Renal cortex interstitium (tissue), 15 donors: ENCODE results near the gene LPCAT3. TPM values are rescaled to one million over a fixed set of nuclear protein-coding genes. Genes with fewer than 3 reads are reported as not detected.
A peak's percentile ranks its signal among the peaks of the same experiment; 100 is the strongest.
"Not testable (repeated sequence)": the region's sequence is repeated elsewhere in the genome, so short reads cannot be mapped to it uniquely, and the experiment has no call there.

ENCODE experiments used
- DNase-seq, 11 donors: peaks; one replicate each; pipeline ENCODE4 v3.0.0-alpha.2; 2013; ENCODE audit warnings: low read depth in 9 of 11, low spot score in 4 of 11; ENCODE audit errors: extremely low read depth in 1 of 11
- long read RNA-seq, 16 experiments: transcript quantifications; one replicate each; lab custom pipeline, GENCODE V29; 2026
- polyA plus RNA-seq, 3 donors: library from polyadenylated mRNA; unstranded; fragments of 120-200 nt; gene quantifications; one replicate each; pipeline ENCODE4 v1.2.1, GENCODE V29; 2013; ENCODE audit not compliant: insufficient read length in 3 of 3

Gene LPCAT3
- 10 to 100 TPM; 59.1 to 62.3 (median 61.5) TPM for polyA plus RNA-seq
- long read RNA-seq, donor 1, transcript LPCAT3-201 (13 exons, 2,268 nt) = major isoform, 8 of 9 reads
- long read RNA-seq, donor 1, partial matches to known transcripts = 0 of 9 reads
- long read RNA-seq, donor 1, other reads (novel, unspliced or antisense) = 0 of 9 reads
- long read RNA-seq, donor 2, transcript LPCAT3-201 (13 exons, 2,268 nt) = major isoform, 5 of 5 reads
- long read RNA-seq, donor 2, partial matches to known transcripts = 0 of 5 reads
- long read RNA-seq, donor 2, other reads (novel, unspliced or antisense) = 0 of 5 reads
- long read RNA-seq, donor 3, transcript LPCAT3-201 (13 exons, 2,268 nt) = major isoform, 6 of 6 reads
- long read RNA-seq, donor 3, partial matches to known transcripts = 0 of 6 reads
- long read RNA-seq, donor 3, other reads (novel, unspliced or antisense) = 0 of 6 reads
- long read RNA-seq, donor 4, transcript LPCAT3-201 (13 exons, 2,268 nt) = major isoform, 6 of 38 reads
- long read RNA-seq, donor 4, partial matches to known transcripts = 6 of 38 reads
- long read RNA-seq, donor 4, other reads (novel, unspliced or antisense) = 26 of 38 reads
- long read RNA-seq, donor 5 = 0 reads
- long read RNA-seq, donor 6, partial matches to known transcripts = 19 of 23 reads
- long read RNA-seq, donor 6, other reads (novel, unspliced or antisense) = 0 of 23 reads
- long read RNA-seq, donor 7, transcript LPCAT3-201 (13 exons, 2,268 nt) = major isoform, 14 of 14 reads
- long read RNA-seq, donor 7, partial matches to known transcripts = 0 of 14 reads
- long read RNA-seq, donor 7, other reads (novel, unspliced or antisense) = 0 of 14 reads
- long read RNA-seq, donor 8, transcript LPCAT3-201 (13 exons, 2,268 nt) = major isoform, 19 of 78 reads
- long read RNA-seq, donor 8, partial matches to known transcripts = 20 of 78 reads
- long read RNA-seq, donor 8, other reads (novel, unspliced or antisense) = 38 of 78 reads
- long read RNA-seq, donor 9, transcript LPCAT3-201 (13 exons, 2,268 nt) = major isoform, 13 of 13 reads
- long read RNA-seq, donor 9, partial matches to known transcripts = 0 of 13 reads
- long read RNA-seq, donor 9, other reads (novel, unspliced or antisense) = 0 of 13 reads
- long read RNA-seq, donor 10, transcript LPCAT3-201 (13 exons, 2,268 nt) = major isoform, 19 of 19 reads
- long read RNA-seq, donor 10, partial matches to known transcripts = 0 of 19 reads
- long read RNA-seq, donor 10, other reads (novel, unspliced or antisense) = 0 of 19 reads
- long read RNA-seq, donor 11, transcript LPCAT3-201 (13 exons, 2,268 nt) = major isoform, 7 of 7 reads
- long read RNA-seq, donor 11, partial matches to known transcripts = 0 of 7 reads
- long read RNA-seq, donor 11, other reads (novel, unspliced or antisense) = 0 of 7 reads
- long read RNA-seq, donor 12, transcript LPCAT3-201 (13 exons, 2,268 nt) = major isoform, 6 of 6 reads
- long read RNA-seq, donor 12, partial matches to known transcripts = 0 of 6 reads
- long read RNA-seq, donor 12, other reads (novel, unspliced or antisense) = 0 of 6 reads
- long read RNA-seq, donor 13 = 0 reads
- long read RNA-seq, donor 14, partial matches to known transcripts = 0 of 4 reads
- long read RNA-seq, donor 14, other reads (novel, unspliced or antisense) = 0 of 4 reads
- long read RNA-seq, donor 15, partial matches to known transcripts = 0 of 2 reads
- long read RNA-seq, donor 15, other reads (novel, unspliced or antisense) = 0 of 2 reads
- long read RNA-seq, donor 16, transcript LPCAT3-201 (13 exons, 2,268 nt) = major isoform, 37 of 50 reads
- long read RNA-seq, donor 16, partial matches to known transcripts = 6 of 50 reads
- long read RNA-seq, donor 16, other reads (novel, unspliced or antisense) = 5 of 50 reads

DNA sequence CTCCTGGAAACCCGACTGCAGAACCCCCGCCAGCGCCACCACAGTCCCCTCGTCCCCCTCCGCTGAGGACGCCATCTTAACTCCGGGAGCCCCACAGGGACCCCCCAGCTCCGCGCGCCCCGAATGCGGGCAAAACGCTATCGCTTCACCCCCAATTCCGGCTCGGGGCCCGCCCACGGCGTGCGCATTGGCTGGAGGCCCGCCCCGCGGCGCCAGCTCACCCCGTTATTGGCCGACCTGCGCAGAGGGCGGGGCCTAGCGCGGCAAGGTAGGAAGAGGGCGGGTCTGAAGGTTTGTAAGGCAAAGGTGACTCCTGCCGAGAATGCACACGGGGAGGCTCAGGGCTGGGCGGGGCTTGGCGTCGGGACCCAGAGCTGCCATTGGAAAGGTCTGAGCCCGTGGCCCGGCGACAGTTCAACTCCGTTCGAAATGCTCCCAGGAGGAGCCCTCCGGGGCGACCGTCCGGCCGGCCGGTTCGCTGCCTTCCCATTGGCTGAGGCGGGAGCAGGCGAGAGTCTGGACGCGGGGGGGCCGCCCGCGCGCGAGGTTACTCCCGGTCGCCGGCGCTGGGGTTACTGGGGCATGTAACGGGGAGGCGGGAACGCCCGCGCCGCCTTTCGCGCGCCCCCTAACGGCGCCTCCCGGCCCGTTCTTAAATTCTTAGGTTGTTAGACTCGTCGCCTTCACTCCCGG lies at the start of gene LPCAT3:
LPCAT3 (minus strand) TSS at position 127 of the 693 bp plus-strand sequence; CDS start at position 75, 52 bp downstream.
- peak; percentile 86 to 95 (median 92) for DNase-seq

DNA sequence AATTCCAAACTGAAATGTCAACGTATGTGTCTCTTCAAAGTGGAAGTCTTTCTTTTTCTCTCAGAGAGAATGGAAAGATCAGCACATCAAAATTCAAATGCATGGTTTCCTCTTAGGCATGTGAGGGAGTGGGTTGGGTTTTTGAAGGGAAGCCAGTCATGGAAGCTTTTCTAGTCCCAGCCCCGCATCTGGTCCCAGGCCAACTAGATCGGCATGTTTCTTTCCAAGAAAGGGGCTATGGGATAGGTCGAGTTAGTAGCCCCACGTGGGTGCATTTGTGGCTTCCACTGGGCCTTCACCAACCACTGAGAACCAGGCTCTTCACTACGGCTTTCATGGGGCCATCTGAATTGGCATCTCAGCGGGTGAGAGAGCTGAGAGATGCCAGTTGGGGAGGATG lies 48.8 kb upstream of the LPCAT3 start:
- DNase-seq = no peak

GRCh38 chr12:7066596-7066995 lies 48.3 kb upstream of the LPCAT3 start:
- no peak for DNase-seq

GRCh38 chr12:7065073-7065623 lies 46.9 kb upstream of the LPCAT3 start:
- DNase-seq = no peak

- no peak for DNase-seq
These were observed 46.2 kb upstream of the LPCAT3 start for GRCh38 chr12:7064516-7064915.

- DNase-seq = no peak
These were observed 43.3 kb upstream of the LPCAT3 start for GRCh38 chr12:7061596-7061995.

DNA sequence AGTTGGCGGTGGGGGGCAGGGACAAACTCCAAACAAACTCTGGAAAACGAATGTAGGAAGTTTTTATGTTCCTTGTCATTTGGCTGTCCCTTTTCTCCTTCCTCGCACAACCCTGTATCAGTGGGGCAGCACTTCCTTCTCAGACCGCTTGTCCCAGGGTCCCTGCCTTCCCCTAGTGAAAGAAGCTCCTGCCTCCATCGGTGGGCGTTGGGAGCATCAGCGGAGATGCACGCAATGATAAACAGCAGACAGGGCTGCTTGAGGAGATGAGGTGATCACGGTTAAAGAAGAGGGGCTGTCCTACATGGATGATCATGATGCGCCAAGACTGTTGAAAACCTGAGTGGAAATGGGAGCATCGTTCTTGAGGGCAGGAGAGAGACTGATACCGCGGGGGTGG lies 42.9 kb upstream of the LPCAT3 start:
- DNase-seq = no peak

DNA sequence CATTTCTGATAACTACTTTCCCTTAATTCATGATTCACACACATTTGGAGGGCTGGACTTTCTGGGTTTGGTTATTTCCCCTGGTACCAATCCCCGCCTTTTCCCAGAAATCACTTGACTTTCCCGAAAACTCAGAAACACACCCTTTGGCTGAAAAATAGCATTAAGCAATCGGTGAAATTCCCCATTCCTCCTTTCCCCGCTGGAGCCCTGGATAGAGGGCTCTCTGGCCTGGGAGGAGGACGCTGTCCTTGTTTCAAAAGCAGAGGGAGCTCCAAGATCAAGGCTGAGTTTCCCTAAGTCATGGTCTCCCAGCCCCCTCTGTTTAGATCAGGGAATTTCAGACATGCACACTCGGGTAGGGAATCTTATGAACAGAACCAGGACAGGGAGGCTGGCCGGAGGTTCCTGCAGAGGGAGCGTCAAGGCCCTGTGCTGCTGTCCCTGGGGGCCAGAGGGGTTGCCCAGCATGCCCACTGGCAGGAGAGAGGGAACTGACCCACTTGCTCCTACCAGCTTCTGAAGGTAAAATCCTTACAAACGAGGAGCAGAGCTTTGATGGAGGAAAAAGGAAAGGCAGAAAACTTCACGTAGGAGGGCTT lies 42.2 kb upstream of the LPCAT3 start, which contains the start of gene C1S:
C1S (plus strand) TSS at position 366 of the 602 bp plus-strand sequence. CDS start 1,195 bp downstream, outside the sequence.
- peak; percentile 62 to 88 (median 76) for DNase-seq

DNA sequence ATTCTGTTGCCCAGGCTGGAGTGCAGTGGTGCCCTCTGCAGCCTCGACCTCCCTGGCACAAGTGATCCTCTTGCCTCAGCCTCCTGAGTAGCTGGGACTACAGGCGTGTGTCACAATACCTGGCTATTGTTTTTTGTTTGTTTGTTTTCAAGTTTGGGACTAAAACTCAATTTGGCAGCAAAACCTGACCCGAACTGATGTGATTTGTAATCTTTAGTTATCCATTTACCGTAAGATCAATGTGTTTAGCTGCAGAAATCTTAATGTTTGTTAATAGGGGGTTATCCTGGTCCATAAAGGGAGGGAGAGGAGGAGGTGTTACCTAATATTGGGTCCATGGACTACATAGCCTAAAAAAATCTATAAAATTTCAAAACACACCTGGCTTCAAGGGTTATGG lies 41.5 kb upstream of the LPCAT3 start:
- DNase-seq = no peak

DNA sequence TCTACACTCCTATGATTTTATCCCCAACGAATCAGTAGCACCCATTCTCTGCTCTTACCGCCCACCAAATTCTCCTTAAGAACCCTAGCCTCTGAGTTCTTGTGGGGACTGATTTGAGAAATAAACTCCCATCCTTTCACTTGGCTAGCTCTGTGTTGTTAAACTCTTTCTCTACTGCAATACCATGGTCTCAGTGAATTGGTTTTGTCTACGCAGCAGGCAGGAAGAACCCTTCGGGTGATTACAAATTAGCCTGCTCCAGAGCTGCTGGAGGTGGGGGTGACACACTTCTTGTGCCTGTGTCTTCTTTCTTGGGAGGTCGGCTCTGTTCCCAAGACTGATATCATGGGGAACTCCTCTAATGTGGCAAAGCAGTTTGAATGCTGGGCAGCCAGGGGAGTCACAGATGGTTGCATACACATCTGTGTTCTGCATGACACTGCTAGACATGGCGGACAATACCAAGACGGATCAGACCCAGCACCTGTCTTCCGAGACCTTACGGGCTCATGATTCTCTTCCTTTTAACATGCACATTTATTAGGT lies 40.6 kb upstream of the LPCAT3 start:
- DNase-seq = no peak

- DNase-seq = no peak
These were observed 40.0 kb upstream of the LPCAT3 start for GRCh38 chr12:7058163-7058845.

DNA sequence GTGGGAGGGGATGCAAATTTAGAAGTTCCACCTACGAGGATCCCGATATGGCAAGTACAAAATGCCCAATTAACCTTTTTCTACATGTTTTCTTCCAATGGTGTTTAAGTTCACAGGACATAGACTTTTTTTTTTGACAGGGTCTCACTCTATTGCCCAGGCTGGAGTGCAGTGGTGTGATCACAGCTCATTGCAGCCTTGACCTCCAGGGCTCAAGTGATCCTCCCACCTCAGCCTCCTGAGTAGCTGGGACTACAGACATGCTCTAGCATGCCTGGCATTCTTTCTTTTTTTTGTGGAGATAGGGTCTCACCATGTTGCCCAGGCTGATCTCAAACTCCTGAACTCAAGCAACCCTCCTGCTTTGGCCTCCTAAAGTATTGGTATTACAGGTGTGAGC lies 37.5 kb upstream of the LPCAT3 start:
- DNase-seq = not testable (repeated sequence)

- DNase-seq = no peak
These were observed 36.6 kb upstream of the LPCAT3 start for GRCh38 chr12:7054925-7055324.

GRCh38 chr12:7049973-7050372 lies 31.7 kb upstream of the LPCAT3 start:
- DNase-seq = not testable (repeated sequence)

DNA sequence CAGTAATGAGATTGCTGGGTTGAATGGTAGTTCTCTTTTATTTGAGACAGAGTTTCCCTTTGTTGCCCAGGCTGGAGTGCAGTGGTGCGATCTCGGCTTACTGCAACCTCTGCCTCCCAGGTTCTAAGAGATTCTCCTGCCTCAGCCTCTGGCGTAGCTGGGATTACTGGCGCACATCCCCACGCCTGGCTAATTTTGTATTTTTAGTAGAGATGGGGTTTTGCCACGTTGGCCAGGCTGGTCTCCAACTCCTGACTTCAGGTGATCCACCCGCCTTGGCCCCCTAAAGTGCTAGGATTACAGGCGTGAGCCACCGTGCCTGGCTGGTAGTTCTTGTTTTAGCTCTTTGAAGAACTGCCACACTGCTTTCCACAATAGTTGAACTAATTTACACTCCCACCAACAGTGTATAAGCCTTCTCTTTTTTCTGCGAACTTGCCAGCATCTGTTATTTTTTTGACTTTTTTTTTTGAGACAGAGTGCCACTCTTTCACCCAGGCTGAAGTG lies 31.2 kb upstream of the LPCAT3 start:
- not testable (repeated sequence) for DNase-seq

DNA sequence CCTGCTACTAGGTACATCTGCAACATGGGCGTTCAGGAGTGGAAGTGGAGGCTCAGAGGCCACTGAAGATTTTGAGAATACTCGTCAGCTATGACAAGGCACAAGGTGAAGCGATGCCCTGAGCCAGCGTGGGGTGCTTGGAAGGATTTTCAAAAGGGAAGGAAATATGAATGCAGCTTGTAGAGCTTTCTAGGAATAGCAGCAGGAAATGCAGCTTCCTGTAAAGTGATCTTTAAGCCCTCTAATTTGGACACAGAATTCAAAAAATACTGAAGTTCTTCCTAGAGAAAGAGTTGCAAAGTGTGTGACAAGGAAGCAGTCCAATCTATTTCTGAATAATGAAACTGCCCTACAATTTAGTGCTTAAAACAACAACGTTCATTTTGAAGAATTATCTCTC lies 29.0 kb upstream of the LPCAT3 start:
- DNase-seq = no peak
